H1 (cell line): Measurements from ENCODE around the gene MPP3.

Experiments
- ATF3 ChIP-seq: IDR thresholded peaks from 2 replicates; pipeline ENCODE4 v1.6.1; 2011; ENCODE audit warnings: low read depth, mild to moderate bottlenecking, low read length; ENCODE audit not compliant: insufficient read depth
- CTCF ChIP-seq, 3 experiments: IDR thresholded peaks; 1 replicate in 2 of 3; 2 replicates in 1 of 3; pipeline versions ENCODE4 v1.5.1 to v1.6.1; 2011; ENCODE audit warnings: low read length in 3 of 3, mild to moderate bottlenecking in 3 of 3, inconsistent platforms in 2 of 3, low read depth in 1 of 3, moderate library complexity in 1 of 3; ENCODE audit not compliant: insufficient read depth in 1 of 3; ENCODE audit errors: control extremely low read depth in 1 of 3
- GABPA ChIP-seq: IDR thresholded peaks from 2 replicates; pipeline ENCODE4 v1.6.1; 2011; ENCODE audit warnings: mild to moderate bottlenecking, low read length, moderate library complexity, borderline replicate concordance; ENCODE audit not compliant: insufficient read depth
- POLR2A ChIP-seq, 2 experiments: IDR thresholded peaks; 1 replicate in 1 of 2; 2 replicates in 1 of 2; pipeline ENCODE4 v1.6.1; 2011; ENCODE audit warnings: low read depth in 2 of 2, low read length in 2 of 2, mild to moderate bottlenecking in 2 of 2; ENCODE audit errors: control extremely low read depth in 1 of 2

- TF ChIP-seq CTCF (IDR thresholded peaks at IDR 0.05; ENCODE audit: control extremely low read depth in 1 of 3, insufficient read depth in 1 of 3, low read depth in 1 of 3, low read length in 3 of 3) (no peak), ATF3 (no peak), POLR2A (IDR thresholded peaks at IDR 0.05; ENCODE audit: control extremely low read depth in 1 of 2, low read depth in 2 of 2, low read length in 2 of 2) (no peak), GABPA (no peak)
These were observed 18.2 kb downstream of the MPP3 start for GRCh38 chr17:43814714-43815113.
